Esophagus muscularis mucosa (tissue), 3 donors: ENCODE measurements around the gene STARD9.

Source experiments
- POLR2A ChIP-seq: fragments of 450-650 bp; IDR thresholded peaks from one replicate; pipeline ENCODE4 v1.6.1; 2017; ENCODE audit warnings: antibody characterized with exemption, moderate library complexity, mild to moderate bottlenecking, low read depth
- TF ChIP-seq, protein P1 (sequence below), 3 experiments: fragments of 200-600 bp in 2 of 3; fragments of 450-650 bp in 1 of 3; sonication (generic) in 2 of 3; IDR thresholded peaks; one replicate each; pipeline ENCODE4 v1.5.1; 2017 to 2019; ENCODE audit warnings: antibody characterized with exemption in 3 of 3, mild to moderate bottlenecking in 2 of 3, moderate library complexity in 1 of 3

DNA sequence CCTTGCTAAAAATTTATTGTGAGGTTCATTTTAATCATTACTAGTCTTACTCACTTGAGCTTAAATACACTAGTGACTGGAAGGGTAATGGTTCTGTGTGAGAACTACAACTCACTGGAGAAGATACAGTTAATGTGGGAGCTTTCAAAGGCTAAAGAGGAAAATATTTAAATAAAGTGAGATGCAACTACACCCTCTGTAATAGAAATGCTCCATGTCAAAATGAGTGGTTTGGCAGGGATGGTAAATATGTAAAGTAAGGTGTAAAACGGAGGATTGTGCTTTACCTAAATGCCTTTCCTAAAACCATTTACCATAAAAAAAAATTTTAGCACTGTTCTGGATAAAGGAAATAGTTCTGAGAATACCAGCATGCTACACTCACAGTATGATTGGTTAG lies 42.2 kb upstream of the STARD9 start:
- TF ChIP-seq, protein P1, sequence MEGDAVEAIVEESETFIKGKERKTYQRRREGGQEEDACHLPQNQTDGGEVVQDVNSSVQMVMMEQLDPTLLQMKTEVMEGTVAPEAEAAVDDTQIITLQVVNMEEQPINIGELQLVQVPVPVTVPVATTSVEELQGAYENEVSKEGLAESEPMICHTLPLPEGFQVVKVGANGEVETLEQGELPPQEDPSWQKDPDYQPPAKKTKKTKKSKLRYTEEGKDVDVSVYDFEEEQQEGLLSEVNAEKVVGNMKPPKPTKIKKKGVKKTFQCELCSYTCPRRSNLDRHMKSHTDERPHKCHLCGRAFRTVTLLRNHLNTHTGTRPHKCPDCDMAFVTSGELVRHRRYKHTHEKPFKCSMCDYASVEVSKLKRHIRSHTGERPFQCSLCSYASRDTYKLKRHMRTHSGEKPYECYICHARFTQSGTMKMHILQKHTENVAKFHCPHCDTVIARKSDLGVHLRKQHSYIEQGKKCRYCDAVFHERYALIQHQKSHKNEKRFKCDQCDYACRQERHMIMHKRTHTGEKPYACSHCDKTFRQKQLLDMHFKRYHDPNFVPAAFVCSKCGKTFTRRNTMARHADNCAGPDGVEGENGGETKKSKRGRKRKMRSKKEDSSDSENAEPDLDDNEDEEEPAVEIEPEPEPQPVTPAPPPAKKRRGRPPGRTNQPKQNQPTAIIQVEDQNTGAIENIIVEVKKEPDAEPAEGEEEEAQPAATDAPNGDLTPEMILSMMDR (IDR thresholded peaks at IDR 0.05) = no peak
- no peak for TF ChIP-seq POLR2A
